Measurements from ENCODE around the gene FNBP1.
"Not testable (repeated sequence)": the region's sequence is repeated elsewhere in the genome, so short reads cannot be mapped to it uniquely, and the experiment has no call there.

Gene FNBP1

DNA sequence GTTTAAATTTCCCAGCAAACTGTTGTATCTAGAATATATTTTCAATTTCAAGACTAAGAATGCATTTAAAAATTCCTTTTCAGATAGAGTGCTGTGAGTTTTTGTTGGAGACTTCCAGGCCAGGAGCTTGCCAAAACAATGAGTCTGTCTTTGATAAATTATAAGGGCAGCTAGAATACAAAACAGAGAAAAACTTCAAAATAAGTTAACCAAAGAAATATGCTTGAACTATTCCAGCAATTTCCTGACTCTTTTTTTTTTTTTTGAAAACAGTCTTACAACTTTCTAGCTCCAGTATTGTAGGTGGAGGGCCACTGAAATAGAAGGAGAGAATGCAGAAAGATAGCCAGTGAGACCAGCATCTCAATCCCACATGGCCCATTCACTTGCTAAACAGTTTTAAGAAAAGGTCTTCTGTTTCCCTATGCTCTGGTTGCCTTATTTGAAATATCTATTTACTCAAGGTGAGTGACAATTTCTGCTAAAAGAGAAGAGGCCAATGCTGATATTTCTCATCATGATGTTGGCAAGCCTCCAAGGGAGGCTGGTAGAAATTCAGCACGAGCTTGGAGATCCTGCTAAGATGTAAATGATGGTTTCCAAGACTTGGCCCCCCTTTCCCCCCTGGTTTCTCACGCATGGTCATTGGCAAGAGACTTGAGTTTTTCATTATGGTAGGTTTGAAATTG, 104.6 kb downstream of the FNBP1 start:
- H3K4me3 ChIP-seq (replicated peaks; ENCODE audit: low read depth, low read length) = no peak overlapping the region
- no peak for DNase-seq (ENCODE audit: extremely low read depth, low read depth)
- TF ChIP-seq, protein P1, sequence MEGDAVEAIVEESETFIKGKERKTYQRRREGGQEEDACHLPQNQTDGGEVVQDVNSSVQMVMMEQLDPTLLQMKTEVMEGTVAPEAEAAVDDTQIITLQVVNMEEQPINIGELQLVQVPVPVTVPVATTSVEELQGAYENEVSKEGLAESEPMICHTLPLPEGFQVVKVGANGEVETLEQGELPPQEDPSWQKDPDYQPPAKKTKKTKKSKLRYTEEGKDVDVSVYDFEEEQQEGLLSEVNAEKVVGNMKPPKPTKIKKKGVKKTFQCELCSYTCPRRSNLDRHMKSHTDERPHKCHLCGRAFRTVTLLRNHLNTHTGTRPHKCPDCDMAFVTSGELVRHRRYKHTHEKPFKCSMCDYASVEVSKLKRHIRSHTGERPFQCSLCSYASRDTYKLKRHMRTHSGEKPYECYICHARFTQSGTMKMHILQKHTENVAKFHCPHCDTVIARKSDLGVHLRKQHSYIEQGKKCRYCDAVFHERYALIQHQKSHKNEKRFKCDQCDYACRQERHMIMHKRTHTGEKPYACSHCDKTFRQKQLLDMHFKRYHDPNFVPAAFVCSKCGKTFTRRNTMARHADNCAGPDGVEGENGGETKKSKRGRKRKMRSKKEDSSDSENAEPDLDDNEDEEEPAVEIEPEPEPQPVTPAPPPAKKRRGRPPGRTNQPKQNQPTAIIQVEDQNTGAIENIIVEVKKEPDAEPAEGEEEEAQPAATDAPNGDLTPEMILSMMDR (IDR thresholded peaks at IDR 0.05; ENCODE audit: low read depth, low read length, missing control alignments) = no peak

- not testable (repeated sequence) for DNase-seq (ENCODE audit: extremely low read depth, low read depth); H3K4me3 ChIP-seq (replicated peaks; ENCODE audit: low read depth, low read length)
These were observed 105.1 kb downstream of the FNBP1 start for GRCh38 chr9:129937879-129938278.

DNA sequence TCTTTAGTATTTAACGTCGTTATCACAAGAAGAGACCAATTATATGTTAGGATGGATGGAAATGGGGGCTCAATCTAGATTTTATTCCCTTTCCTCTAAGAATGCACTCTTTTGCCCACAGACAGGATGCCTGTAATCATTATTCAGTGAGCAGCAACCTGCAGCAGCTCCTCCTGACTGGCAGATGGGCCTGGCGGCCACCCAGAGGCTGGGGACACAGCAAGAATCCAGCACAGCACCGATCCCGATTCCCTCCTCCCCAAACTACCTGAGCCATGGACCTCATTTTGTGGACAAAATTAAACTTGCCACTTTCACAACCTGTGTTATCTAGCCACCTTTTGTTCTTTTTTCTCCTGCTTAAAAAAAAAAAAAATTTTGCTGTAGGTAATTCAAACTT, 106.8 kb downstream of the FNBP1 start:
- TF ChIP-seq, protein P1 (IDR thresholded peaks at IDR 0.05; ENCODE audit: low read depth, low read length, missing control alignments) = no peak
- DNase-seq (ENCODE audit: extremely low read depth, low read depth) = no peak
- H3K4me3 ChIP-seq (replicated peaks; ENCODE audit: low read depth, low read length) = no peak overlapping the region

- DNase-seq (ENCODE audit: extremely low read depth, low read depth) = no peak
- H3K4me3 ChIP-seq (replicated peaks; ENCODE audit: low read depth, low read length) = no peak overlapping the region
- TF ChIP-seq, protein P1 (IDR thresholded peaks at IDR 0.05; ENCODE audit: low read depth, low read length, missing control alignments) = no peak
These were observed 108.2 kb downstream of the FNBP1 start for GRCh38 chr9:129934780-129935179.

- TF ChIP-seq, protein P1 (IDR thresholded peaks at IDR 0.05; ENCODE audit: low read depth, low read length, missing control alignments) = no peak
- no peak overlapping the region for H3K4me3 ChIP-seq (replicated peaks; ENCODE audit: low read depth, low read length)
- no peak for DNase-seq (ENCODE audit: extremely low read depth, low read depth)
These were observed 108.9 kb downstream of the FNBP1 start for GRCh38 chr9:129934041-129934591.

GRCh38 chr9:129933185-129934040, 109.6 kb downstream of the FNBP1 start:
- no peak overlapping the region for H3K4me3 ChIP-seq (replicated peaks; ENCODE audit: low read depth, low read length)
- DNase-seq (ENCODE audit: extremely low read depth, low read depth) = no peak
- TF ChIP-seq, protein P1 (IDR thresholded peaks at IDR 0.05; ENCODE audit: low read depth, low read length, missing control alignments) = no peak
